ENCODE data around the gene TRPC6.
"Not testable (repeated sequence)": the region's sequence is repeated elsewhere in the genome, so short reads cannot be mapped to it uniquely, and the experiment has no call there.

The TRPC6 gene

DNA sequence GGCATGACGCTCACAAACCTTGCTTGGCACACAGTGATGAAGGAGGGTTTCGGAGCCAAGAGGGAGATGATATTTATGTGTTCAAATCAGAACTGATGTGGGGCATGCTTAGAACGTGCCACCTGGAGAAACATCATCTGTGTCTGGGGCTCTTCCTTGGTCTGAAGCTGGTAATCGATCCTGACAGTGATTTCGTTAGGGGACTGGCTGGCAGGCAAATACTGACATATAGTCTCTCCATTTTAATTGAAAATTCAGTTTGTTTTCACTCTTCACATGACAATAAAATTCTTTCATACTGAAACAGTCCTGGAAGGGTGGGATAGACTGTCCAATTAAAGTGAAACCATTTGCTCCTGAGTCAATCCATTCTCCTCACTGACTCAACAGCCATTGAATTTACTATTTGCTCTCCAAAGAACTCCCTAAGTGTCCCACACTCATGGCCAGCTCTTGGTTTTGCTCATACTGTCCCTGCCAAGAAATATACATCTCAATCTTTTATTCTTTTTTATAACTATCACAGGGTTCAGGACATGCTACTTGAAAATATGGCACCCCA is 134.8 kb downstream of the TRPC6 start:
- DNase-seq (ENCODE audit: low read depth): no peak

DNA sequence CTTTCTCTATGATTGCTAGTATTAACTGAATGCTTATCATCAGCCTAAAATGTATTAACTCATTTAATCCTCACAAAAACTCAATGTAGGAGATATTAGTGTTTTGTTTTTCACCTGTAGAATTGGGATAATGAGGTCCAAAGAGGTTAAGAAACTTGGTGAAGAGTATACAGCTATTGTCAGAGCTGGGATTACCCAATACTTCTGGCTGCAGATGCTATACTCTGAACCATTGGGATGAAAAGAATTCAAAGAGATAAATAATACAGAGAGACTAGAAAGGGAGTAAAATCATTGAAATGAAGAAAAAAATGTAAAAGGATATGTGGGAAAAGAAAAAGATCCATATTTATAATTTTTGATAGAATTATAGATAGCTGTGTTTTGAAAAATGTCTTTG is 137.1 kb downstream of the TRPC6 start:
- DNase-seq (ENCODE audit: low read depth): no peak

DNA sequence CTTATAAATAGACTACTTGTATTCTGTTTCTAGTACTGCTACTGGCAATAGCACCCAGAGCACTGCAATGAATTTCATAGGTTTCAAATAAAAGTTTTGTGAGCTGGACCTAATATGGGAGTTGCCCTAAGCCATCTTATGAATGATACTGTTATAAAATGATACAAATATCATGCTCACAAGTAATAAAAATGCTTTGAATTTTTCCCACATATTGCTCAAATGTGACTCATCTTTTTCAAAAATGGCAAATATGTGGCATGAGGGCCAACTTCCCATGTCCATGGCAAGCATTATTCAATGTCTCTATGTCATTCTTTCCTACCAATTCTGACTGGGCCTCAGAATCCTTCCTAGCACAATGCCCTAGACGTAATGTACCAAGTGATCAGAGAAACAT is 137.6 kb downstream of the TRPC6 start:
- DNase-seq (ENCODE audit: low read depth): no peak

DNA sequence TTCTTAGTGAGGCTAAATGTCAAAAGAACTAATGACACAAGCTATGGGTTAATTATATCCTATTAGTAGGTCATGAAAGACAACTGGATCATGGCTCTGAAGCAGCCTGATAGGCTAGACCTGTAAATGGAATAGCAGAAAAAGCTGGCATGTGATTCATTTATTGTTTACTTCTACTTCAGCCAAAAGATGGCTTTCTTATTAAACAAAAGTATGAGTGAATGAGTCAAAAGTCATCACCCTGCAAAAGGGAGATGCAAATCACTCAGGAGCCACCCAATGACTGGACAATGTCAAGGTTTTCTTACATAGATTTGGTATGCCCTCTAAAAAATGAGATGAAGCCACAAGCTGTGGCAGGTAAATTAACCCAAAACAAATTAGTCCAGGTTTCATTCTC is 138.0 kb downstream of the TRPC6 start:
- no peak for DNase-seq (ENCODE audit: low read depth)

DNA sequence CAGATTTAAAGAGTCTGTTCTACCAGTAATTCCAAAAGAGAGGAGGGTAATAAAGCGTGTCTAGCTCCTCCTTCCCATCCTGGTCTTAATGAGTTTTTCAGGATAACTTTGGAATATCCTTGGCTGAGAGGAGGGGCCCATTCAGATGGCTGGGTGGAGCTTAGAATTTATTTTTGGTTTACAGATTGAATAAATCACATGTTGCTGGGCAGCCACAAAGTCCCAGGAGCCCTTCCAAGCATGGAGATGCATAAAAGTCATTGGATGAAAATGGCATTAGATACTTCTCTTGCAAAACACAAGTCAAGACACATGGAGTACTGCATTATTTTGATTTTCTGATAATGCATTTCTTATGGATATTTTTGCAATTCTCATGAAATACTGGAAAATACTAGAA is 139.0 kb downstream of the TRPC6 start:
- DNase-seq (ENCODE audit: low read depth): no peak

DNA sequence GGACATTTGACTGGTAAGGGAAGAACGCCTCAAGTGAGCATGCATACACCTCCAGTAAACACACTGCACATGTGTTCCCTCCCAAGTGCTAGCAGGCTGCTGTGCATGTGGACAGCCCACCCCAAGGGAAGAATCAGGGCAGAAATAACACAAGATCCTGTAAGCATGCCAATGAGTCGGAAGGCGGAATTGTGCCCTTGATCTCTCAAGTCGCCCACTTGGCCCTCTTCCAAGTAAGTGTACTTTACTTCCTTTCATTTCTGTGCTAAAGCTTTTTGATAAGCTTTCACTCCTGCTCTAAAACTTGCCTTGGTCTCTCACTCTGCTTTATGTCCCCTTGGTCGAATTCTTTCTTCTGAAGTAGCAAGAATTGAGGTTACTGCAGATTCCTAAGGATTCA is 139.6 kb downstream of the TRPC6 start:
- DNase-seq (ENCODE audit: low read depth): no peak

DNA sequence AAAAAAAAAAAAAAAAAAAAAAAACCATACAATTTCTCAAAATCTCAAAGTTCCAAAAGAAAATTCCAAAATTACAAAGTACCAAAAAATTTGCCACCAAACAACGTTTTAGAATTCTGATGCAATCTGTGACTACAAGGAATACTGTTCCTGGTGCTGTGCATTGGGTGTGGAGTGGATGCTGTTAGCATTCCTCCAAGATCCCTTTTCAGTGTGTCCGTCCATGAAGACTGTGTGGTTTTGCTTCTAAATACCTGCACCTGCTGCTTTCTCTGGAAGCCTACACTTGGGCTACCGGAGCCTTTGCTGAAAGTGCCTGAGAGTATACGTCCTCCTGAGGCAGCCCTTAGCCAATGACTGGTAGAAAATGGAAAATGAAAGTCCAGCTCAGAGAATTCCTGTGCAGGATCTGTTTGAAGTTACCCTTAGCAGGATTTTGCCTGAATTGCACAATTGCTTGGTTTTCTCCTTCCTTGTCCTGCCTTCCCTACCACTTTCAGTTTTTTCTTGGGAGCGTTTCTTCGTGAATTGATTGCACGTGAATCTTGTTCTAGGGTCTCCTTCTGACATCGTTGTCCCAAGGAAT is 140.8 kb downstream of the TRPC6 start:
- DNase-seq (ENCODE audit: low read depth): no peak

DNA sequence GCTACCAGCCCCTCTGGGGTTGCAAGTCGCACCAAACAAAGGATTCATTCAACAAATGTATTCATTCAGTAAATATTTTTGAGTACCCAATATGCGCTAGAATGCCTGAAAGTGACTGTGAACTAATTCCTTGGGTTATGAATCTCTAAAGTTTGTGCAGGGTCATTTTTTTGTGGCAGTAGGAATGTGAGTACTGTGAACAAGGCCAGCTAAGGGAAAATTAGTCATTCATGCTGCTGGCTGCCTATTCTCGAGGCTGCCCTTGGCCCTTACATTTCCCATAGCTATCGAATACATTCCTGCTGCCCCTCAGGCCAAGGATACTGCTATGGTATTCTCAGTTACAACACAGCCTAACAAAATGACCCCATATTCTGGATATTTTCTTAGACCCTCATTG is 141.6 kb downstream of the TRPC6 start:
- no peak for DNase-seq (ENCODE audit: low read depth)

DNA sequence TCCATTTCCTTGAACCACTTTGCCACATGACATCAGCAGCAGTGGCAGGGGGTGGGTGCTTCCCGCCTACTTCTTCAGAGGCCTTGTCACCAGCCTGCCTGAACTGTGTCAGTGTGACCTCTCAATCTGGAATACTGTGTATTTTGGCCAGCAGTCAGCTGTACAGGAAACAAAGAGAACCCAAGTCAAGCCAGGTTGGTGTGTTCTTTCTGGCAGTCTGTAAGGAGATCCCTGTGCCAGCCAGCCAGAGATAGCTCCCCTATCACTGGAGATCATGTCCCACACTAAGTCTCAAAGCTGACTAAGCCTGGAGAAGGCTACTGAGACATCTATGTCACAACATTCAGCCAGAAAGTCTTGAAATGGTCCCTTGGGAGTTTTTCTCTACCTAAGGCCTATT is 142.1 kb downstream of the TRPC6 start:
- no peak for DNase-seq (ENCODE audit: low read depth)

DNA sequence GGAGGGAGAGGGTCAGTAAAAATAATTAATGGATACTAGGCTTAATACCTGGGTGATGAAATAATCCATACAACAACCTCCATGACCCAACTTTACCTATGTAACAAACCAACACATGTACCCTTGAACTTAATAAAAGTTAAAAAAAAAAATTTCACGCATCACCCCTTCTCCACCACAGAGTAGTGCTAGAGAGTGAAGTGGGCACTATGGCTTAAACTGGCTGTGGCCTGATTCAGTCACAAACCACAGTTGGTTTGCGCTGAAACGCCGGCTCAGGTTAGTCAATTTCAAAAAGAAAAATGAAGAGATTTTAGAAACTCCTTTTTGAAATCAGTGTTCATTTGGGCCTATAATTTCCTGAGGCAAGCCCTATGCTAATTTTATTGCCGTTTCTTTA is 144.3 kb downstream of the TRPC6 start:
- no peak for DNase-seq (ENCODE audit: low read depth)

DNA sequence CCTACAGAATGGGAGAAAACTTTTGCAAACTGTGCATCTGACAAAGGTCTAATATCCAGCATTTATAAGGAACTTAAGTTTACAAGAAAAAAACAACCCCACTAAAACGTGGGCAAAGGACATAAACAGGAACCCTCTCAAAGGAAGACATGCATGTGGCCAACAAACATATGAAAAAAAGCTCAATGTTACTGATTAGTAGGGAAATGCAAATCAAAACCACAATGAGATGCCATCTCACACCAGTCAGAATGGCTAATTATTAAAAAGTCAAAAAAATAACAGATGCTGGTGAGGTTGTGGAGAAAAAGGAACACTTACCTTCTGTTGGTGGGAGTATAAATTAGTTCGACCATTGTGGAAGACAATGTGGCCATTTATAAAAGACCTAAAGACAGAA is 145.1 kb downstream of the TRPC6 start:
- not testable (repeated sequence) for DNase-seq (ENCODE audit: low read depth)

DNA sequence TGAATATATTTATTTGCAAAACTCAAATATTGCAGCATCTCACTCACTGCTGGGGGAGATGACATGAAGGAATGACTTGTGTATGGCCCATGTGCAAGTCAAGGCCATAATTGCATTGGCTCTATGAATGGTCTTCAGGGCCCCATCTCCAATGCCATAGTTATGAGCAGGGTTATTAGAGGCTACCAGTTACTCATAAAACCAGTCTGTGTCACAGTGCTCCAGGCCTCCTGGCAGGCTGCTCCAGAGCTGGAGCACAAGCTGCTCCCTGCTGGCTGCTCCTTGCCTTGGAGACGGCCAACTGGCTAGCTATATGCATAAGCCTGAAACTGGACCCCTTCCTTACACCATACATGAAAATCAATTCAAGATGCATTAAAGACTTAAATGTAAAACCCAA is 145.7 kb downstream of the TRPC6 start:
- DNase-seq (ENCODE audit: low read depth): no peak

DNA sequence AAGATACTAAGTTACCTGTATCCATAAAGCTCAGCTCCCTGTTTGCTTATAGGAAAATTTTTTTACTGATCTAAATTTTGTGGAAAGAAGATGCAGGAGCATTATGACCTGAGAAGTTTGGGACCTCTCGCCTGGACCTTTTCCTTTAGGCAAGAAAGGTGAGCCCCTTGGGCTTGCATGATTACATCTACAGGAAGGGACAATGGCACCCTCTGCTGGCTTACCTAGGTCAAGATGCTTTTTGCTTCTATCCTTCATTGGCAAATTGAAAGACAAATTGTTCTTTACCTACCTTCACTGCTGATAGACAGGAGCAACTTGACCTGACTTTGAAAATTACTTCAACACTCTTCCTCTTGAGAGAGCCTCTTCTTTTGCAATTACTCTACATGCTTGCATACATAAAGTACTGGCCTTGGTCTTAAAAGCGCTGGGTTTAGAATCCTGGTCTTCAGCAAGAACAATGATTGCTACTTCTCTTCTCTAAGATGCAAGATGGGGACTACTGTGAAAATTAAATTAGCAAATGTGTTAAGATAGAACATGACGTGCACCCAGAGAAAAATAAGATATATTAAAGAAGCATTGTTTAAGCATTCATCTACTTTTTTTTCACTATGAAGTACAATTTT is 147.2 kb downstream of the TRPC6 start:
- DNase-seq (ENCODE audit: low read depth): no peak

DNA sequence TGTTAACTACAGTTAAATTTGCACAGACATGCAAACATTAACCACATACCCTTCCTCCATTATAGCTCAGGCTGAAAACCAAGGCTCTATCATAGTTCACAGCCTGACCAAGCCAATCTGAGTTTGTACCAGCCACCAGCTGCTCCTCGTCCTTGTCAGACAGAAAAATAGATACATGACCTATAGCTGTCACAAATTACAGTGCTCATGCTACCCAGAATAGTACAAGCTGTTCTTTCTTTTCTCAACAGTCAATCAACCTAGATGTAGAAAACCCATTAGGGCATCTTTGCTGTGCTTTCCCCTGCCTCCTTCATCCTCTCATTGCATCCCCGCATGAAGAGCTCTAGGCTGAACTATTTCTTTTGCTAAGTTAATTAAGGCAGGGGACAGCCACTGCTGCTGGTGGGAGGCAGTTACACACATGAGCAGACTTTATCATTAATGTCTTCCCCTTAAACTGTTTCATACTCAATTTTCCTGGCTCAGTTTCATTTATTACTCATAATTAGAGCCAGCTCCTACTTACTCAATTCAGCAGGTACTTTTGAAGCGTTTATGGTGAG is 148.3 kb downstream of the TRPC6 start:
- no peak for DNase-seq (ENCODE audit: low read depth)

DNA sequence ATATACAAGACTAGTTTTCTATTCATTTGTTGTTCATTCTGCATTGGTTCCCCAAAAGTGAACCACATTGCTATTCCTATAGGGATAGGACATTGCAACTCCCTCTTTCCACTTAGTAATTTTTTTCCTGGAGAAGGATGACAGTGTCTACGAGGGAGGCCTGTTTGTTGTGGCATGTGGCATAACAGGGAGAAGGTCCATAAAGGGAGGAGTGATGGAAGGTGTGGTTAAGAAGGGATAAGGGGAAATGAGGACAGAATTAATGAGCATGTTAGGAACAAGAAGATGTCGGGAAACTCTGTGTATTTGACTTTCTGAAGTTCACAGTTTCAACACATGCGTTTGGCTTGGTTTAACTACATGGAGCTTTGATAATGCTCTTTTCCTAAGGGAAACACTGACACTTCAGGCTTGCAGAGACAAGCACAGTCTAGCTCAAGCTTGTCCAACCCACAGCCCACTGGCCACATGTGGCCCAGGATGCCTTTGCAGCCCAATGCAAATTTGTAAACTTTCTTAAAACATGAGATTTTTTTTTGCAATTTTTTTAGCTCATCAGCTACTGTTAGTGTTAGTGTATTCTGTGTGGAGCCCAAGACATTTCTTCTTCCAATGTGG is 149.7 kb downstream of the TRPC6 start:
- DNase-seq (ENCODE audit: low read depth): no peak

DNA sequence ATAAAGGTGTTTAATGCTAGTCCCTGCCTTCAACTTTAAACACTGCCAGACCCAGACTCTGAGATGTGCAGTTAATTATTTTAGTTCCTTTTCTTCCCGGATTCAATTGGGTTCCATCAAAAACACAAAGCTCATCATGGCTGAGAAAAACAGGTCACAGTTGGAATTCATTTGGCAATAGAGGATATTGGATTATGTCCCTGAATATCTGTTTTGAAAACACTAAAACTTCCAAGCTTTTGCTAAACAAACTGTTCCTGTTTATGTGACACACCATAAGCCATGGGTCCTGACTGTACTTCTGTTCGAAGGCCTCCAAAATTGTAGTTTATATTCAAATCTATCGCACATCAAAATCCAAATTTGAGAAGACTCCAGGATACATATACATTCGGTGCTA is 150.7 kb downstream of the TRPC6 start:
- no peak for DNase-seq (ENCODE audit: low read depth)

DNA sequence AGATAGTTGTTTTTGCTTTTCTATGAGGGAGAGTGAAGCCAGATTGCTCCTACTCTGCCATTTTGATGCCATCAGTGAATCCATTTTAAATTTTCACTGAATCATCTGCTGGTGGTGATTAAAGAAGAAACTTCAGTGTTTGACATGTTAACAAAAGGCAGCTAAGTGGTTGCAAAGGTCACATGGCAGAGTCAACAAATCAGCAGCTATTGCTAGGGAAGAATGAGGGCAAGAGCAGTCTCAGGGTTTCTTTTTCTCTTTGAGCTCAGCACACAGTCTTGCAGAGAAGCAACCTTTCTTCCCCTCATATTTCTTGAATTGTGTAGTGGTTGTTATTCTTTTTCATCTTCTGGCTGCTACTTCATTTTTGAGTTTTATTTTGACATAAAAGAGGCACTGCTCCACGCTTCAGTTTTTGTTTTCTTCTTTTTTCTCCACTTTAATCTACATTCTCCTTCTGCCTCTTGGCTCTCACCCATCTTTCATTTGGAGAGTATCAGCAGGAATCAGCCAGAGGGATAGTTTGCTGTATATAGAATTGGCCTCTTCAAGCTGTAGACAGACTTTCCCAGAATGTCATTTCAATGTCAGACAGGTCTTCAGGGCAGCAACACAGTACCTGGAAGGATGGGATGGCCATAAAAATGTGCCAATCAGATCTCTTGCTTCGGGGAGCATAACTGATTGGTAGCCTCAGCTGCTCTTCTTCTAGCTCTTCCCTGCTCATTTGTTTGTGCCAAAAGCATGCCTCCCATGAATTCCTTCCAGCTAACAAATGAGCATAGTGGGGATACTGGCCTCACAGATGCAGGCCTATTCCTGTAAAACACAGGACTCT is 153.9 kb downstream of the TRPC6 start:
- DNase-seq (ENCODE audit: low read depth): no peak

DNA sequence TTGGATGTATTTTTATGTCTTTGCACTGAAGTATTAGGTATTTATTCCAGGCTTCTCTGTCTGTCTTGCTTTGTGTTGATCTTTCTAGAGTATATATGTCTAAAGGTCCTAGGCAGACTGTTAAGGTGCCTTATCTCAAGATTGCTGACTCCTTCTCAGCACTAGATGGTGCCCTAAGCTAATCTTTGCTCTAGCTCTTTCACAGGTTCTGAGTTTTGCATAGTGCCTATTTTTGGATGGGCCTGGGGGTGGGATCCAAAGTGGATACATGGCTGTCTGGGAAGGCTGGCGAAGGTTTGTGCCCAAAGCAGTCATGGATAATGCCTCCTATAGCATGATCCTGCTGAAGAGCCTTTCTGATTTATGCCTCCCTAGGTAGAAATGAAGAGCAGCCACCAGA is 154.9 kb downstream of the TRPC6 start:
- no peak for DNase-seq (ENCODE audit: low read depth)

DNA sequence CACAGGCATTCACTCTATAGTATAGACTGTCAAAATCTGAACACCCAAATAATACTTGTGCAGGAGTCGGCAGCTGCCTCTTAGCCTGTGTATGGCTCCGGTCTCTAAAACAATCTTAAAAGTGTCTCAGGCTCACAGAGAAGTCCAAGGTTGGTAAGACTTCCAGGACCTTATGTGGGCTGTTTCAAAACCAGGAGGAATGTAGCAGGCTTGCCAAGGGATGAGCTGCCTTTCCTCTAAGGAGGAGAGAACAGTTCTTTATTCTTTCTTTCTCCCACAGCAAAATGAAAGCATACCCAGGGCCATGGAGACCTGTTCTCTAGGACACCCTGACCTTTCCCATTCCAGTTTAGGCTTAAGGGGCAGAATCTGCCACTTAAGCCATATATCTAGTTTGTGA is 176.5 kb downstream of the TRPC6 start:
- DNase-seq (ENCODE audit: low read depth): no peak

Measured in stimulated activated CD8-positive, alpha-beta memory T cell treated with anti-CD3 and anti-CD28 coated beads, Interleukin-4, amount 100 ng/mL, for 24 hours (primary cell).